ENCODE data around the gene CUL2. TPM values are rescaled to one million over a fixed set of nuclear protein-coding genes. Genes with fewer than 3 reads are reported as not detected.

CUL2 gene
- total and polyA plus RNA-seq, 8 donors: 2.3 to 31.9 (median 9.2) TPM

- no peak for DNase-seq
- no peaks in the 10 kb centered on the region for H3K36me3 ChIP-seq
- intact Hi-C loops (cut with DNase I; ENCODE audit: low total_unique reads): no loop called here
- no peaks in the 10 kb centered on the region for H3K27me3 ChIP-seq
- H3K27ac ChIP-seq: no peak overlapping the region
- no peak for TF ChIP-seq EP300 (IDR thresholded peaks at IDR 0.05)
- no peak for TF ChIP-seq POLR2AphosphoS5 (IDR thresholded peaks at IDR 0.05)
- TF ChIP-seq POLR2A (IDR thresholded peaks at IDR 0.05): no peak
- TF ChIP-seq CTCF (IDR thresholded peaks at IDR 0.05): no peak
- peaks cover 7 to 32% (median 9%) of the 10 kb centered on the region in 4 donors for H3K4me1 ChIP-seq
- no peak overlapping the region for H3K4me3 ChIP-seq
- no peaks in the 10 kb centered on the region for H3K9me3 ChIP-seq
- WGBS, 5 donors: 91 to 95% (median 95%) methylated on average over 17 of the region's 17 CpGs
These were observed 121.0 kb downstream of the CUL2 start for GRCh38 chr10:34969171-34969570.

GRCh38 chr10:34967335-34967880, 122.7 kb downstream of the CUL2 start:
- Histone ChIP-seq H3K4me1 (peaks cover 4 to 27% (median 7%) of the 10 kb centered on the region in 4 donors), H3K4me3 (no peak overlapping the region), H3K27ac (peak overlapping the region in 2 of 5 donors; percentile 25 to 33), H3K36me3 (no peaks in the 10 kb centered on the region), H3K27me3 (no peaks in the 10 kb centered on the region), H3K9me3 (no peaks in the 10 kb centered on the region)
- intact Hi-C loops (cut with DNase I; ENCODE audit: low total_unique reads): no loop called here
- TF ChIP-seq POLR2AphosphoS5 (IDR thresholded peaks at IDR 0.05) (peak in 1 of 3 donors; percentile 34), CTCF (IDR thresholded peaks at IDR 0.05) (no peak), EP300 (IDR thresholded peaks at IDR 0.05) (no peak)
- DNase-seq: peak; percentile 66 to 76
- WGBS, 5 donors: 31 to 51% (median 44%) methylated on average over 14 of the region's 14 CpGs

GRCh38 chr10:34966451-34966850, 123.7 kb downstream of the CUL2 start:
- H3K27me3 ChIP-seq: no peaks in the 10 kb centered on the region

GRCh38 chr10:34966040-34966439, 124.1 kb downstream of the CUL2 start:
- peaks cover 0 to 17% (median 7%) of the 10 kb centered on the region in 4 donors for H3K4me1 ChIP-seq
- TF ChIP-seq POLR2AphosphoS5 (IDR thresholded peaks at IDR 0.05) (no peak), CTCF (IDR thresholded peaks at IDR 0.05) (no peak), POLR2A (IDR thresholded peaks at IDR 0.05) (no peak), EP300 (IDR thresholded peaks at IDR 0.05) (no peak)
- H3K27ac ChIP-seq: no peak overlapping the region
- WGBS, 5 donors: 66 to 100% (median 81%) methylated on average over 2 to 5 of the region's 5 CpGs
- no peaks in the 10 kb centered on the region for H3K27me3 ChIP-seq
- intact Hi-C loops (cut with DNase I; ENCODE audit: low total_unique reads): no loop called here
- DNase-seq: no peak
- no peaks in the 10 kb centered on the region for H3K36me3 ChIP-seq
- no peaks in the 10 kb centered on the region for H3K9me3 ChIP-seq
- H3K4me3 ChIP-seq: no peak overlapping the region

More at GRCh38 chr10:34966451-34966850, 123.7 kb downstream of the CUL2 start:
- TF ChIP-seq POLR2A (IDR thresholded peaks at IDR 0.05) (no peak), POLR2AphosphoS5 (IDR thresholded peaks at IDR 0.05) (no peak), CTCF (IDR thresholded peaks at IDR 0.05) (no peak), EP300 (IDR thresholded peaks at IDR 0.05) (no peak)
- intact Hi-C loops (cut with DNase I; ENCODE audit: low total_unique reads): no loop called here
- Histone ChIP-seq H3K27ac (no peak overlapping the region), H3K4me3 (no peak overlapping the region), H3K36me3 (no peaks in the 10 kb centered on the region), H3K4me1 (peaks cover 0 to 17% (median 7%) of the 10 kb centered on the region in 4 donors), H3K9me3 (no peaks in the 10 kb centered on the region)
- no peak for DNase-seq
- WGBS, 5 donors: 80 to 85% (median 84%) methylated on average over 5 of the region's 5 CpGs
